Measurements from ENCODE around the gene PLIN4.
A peak's percentile ranks its signal among the peaks of the same experiment; 100 is the strongest.
"Not testable (repeated sequence)": the region's sequence is repeated elsewhere in the genome, so short reads cannot be mapped to it uniquely, and the experiment has no call there.

Gene PLIN4

GRCh38 chr19:4548238-4548584 is 29.9 kb upstream of the PLIN4 start:
- DNase-seq (ENCODE audit: low spot score) = no peak

DNA sequence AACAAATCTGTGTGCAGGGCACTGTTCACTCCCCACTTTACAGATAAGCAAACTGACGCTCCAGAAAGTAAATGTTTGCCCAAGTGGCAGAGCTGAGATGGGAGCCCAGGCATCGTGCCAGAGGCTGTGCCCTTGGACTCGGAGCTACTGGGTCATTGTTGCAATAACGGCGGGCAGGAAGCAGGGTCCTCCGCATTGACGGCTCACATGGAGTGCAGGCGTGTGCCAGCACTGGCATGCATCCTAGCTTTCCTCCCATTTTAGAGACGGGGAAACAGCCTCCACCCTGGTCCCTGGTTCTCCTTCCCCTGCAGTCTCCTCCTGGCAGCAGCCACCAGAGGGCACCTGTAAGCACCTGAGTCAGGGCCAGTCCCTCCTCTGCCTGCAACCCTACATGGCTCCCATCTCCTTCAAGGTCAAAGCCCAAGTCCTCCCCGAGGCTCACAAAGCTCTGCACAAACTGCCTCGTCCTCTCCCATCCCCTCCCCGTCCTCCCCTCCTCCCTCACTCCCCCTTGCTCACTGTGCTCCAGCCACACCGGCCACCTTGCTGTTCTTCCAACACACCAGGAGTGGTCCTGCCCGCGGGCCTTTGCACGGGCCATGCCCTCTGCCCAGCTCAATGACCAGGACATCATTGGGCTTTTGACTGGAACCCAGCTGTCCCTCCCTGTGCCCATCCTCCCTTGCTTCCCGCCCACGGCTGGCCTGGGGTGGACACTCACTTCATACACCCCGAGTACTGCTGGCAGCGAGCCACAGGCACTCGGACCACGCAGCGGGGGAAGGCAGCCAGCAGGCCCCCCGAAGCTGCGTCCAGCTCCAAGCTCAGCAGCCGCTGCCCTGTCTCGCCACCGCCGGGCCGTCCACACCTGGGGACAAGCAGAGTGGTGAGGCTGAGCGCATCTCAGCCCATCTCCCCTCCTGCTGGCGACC is 29.3 kb upstream of the PLIN4 start:
- no peak for DNase-seq (ENCODE audit: low spot score)

- no peak for DNase-seq (ENCODE audit: low spot score)
These were observed 25.8 kb upstream of the PLIN4 start for GRCh38 chr19:4543842-4544647.

- DNase-seq (ENCODE audit: low spot score) = no peak
These were observed 24.9 kb upstream of the PLIN4 start for GRCh38 chr19:4542896-4543841.

DNA sequence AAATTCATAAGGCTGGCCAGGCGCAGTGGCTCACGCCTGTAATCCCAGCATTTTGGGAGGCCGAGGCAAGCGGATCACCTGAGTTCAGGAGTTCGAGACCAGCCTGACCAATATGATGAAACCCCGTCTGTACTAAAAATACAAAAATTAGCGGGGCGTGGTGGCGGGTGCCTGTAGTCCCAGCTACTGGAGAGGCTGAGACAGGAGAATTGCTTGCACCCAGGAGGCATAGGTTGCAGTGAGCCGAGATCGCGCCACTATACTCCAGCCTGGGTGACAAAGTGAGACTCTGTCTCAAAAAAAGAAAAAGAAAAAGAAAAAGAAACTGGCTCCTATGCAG is 23.5 kb upstream of the PLIN4 start:
- DNase-seq (ENCODE audit: low spot score) = not testable (repeated sequence)

GRCh38 chr19:4541114-4541805 is 23.0 kb upstream of the PLIN4 start:
- DNase-seq (ENCODE audit: low spot score) = no peak

DNA sequence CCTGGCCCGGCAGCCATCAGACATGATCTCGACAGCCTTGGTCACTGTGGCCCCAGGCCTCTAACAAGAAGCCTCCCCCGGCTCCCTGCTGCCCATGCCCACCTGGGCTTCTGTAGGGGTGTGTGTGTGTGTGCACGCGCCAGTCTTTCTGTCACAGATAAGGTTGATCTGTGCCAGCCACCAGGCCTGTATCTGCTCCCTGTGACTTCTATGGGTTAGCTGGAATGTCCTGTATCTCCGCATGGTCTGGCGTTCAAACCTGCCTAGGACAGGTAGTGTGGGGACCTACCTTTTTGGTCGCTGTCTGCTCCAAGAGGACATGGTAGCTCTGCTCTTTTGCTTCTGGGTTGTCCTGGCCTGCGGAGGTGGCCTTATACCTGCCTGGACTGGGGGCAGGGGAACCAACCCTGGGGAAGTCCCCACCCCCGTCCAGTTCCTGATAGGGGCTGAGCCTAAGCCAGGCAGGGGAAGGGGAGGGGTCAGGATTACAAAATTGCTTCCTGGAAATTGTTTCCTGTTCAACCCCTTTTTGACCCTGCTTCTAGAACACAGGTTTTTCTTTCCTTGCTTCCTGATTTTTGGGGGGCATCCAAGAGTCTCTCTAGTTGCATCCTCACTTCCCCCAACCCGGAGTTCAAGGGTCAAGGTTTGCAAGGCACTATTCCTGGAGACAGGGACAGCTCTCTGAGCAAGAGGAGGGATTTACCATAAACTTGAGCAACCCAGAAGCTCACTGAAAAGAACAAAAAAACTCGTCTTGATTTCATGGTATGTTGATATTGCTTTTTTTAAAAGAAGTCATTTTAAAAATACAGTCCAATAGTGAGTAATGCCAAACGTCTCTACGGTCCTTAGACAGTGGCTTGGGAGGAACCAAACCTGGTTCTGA is 21.7 kb upstream of the PLIN4 start, which contains the start of gene LRG1:
LRG1 (minus strand) TSS at position 344 of the 889 bp plus-strand sequence; CDS start at position 321, 23 bp downstream.
- DNase-seq (ENCODE audit: low spot score) = no peak

DNA sequence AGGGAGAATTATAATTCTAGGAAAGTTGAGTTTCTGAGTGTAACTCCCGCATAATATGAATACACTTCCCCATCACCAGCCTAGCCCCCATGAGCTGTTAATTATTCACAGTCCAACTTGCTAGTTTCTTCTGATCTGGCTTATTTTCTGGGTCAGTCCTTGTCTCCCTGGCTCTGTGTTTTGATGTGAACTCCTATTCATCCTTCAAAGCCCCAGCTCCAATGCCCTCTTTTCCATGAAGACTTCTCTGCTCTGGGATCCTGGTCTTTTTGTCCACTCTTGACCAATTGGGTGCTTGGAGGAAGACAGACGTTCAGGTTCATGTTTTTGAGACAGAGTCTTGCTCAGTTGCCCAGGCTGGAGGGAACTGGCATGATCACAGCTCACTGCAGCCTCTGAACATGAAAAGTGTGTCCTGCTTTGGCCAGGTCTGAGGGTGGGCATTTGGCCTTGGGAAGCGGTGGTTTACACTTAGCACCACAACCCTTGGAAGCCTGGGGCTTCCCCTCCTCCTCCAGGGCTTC is 20.9 kb upstream of the PLIN4 start:
- no peak for DNase-seq (ENCODE audit: low spot score)

GRCh38 chr19:4538601-4538954 is 20.3 kb upstream of the PLIN4 start:
- no peak for DNase-seq (ENCODE audit: low spot score)

- no peak for DNase-seq (ENCODE audit: low spot score)
These were observed 19.8 kb upstream of the PLIN4 start for GRCh38 chr19:4537953-4538600.

GRCh38 chr19:4536798-4537197 is 18.5 kb upstream of the PLIN4 start:
- no peak for DNase-seq (ENCODE audit: low spot score)

DNA sequence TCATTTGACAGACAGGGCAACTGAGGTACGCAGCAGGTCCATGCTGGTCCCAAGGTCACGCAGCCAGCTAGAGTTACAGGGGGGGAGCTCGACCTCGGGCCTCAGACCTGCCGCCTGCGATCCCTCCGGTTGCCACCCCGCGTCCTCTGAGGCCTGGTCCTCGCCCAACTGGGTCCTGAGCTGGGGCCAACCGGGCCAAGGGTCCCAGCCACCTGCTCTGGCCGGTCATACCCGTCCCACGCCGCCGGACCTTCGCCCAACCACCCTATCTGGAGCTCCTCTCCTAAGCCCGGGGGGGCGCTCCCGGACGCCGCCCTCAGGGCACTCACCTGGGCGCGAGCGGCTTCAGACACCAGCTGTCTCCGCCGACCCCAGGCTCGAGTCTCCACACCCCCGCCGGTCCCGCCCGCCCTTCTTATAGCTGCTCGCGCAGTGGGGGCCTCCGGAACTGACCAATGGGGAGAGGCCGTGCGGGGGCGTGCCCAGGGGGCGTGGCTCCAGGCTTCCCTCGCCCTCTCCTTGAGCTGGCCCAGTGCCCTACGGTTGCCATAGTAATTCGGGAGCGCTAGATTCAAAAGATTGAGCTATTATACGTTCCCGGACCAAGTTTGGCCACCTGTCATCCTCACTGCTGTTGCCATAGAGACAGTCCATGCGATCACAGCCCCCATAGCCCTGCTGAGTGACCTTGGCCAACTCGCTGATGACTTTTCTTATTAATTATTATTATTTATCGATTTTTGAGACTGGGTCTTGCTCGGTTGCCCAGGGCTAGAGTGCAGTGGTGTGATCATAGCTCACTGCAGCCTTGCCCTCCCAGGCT is 16.8 kb upstream of the PLIN4 start, which contains the start of gene PLIN5:
PLIN5 (minus strand) TSS at position 389 of the 823 bp plus-strand sequence. CDS start 1,150 bp downstream, outside the sequence.
- peak; percentile 78 for DNase-seq (ENCODE audit: low spot score)

DNA sequence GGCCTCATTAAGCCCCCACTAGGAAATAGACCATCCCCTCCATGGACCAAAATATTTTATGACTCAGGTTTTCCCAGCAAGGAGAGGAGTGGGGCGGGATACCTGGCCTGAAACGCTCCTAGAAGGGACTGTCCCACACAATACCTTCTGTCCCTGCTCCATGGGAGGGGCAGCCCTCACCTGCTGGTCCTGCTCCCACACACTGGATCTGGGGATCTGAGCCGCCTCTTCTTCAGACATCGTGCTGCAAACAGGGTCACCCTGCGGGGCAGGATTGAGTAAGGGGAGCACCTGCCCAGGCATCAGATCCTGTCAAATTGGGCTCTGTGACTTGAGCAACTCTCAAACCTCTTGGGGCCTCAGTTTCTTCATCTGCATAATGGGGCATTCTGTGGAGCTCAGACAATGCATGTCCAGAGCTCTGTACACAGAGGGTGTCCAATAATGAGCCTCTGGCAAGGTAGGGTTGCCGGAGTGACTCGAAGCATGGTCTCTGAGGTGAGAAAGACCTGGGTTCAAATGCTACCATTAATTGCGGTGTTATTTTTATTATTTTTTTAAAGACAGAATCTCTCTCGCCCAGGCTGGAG is 15.6 kb upstream of the PLIN4 start:
- DNase-seq (ENCODE audit: low spot score) = no peak

GRCh38 chr19:4533334-4533733 is 15.0 kb upstream of the PLIN4 start:
- DNase-seq (ENCODE audit: low spot score) = no peak

DNA sequence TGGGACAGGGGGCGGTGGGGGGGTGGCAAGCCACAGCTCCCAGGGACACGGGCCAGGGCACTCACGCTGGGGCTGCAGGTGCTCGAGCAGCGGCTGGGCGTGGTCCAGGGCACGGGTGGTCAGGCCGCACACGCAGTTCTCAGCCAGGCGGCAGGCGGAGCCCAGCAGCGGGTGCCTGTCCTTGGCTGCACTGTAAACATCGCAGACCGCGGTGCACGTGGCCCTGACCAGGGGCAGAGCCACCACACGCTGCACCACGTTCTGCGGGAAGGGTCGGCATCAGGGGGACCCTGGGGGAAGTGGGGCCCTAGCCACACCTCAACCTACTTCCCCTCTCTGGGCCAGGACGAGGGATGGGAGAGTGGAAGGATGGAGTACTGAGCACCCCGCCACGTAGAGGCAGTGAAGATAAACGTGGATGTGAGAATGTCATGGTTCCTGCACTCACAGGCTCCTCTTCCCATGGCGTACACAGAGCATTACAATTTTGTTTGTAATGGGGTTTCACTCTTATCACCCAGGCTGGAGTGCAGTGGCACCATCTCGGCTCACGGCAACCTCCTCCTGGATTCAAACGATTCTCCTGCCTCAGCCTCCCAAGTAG is 13.4 kb upstream of the PLIN4 start:
- DNase-seq (ENCODE audit: low spot score) = no peak

DNA sequence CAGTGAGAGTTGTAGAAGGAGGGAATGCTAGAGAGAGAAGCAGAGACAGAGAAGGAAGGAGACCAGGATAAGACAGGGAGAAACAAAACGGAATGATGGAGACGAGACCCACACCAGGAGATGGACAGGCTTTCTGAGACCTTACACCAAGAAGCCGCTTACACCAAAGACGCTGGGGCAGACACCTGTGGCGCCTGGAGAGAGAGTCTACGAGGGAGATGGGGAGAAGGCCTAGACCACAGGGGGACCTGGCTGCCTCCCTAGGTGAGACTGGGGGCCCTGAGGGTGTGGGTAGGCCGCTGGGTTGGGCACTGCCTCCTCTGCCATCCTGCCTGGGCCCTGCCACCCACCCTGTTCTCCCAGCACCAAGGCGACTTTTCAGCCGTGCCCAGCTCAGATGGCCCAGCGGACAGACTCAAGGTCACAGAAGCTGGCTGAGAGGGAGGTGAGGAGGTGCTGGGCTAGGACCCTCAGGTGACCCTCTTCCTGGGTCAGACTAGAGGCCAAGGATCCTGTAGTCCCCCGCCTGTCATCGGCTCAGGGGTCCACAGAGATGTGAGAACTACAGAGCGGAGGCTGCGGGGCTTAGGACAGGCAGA is 11.7 kb upstream of the PLIN4 start:
- DNase-seq (ENCODE audit: low spot score) = no peak

GRCh38 chr19:4528843-4529242 is 10.6 kb upstream of the PLIN4 start:
- DNase-seq (ENCODE audit: low spot score) = no peak
